GM21526 (cell line): Measurements from ENCODE around the gene SIRT6.
"Not testable (repeated sequence)": the region's sequence is repeated elsewhere in the genome, so short reads cannot be mapped to it uniquely, and the experiment has no call there.

Source experiments
- ATAC-seq: cut with Tn5 transposase; IDR thresholded peaks from one replicate; pipeline ENCODE4 v1.9.1; 2021; ENCODE audit warnings: moderate library complexity; ENCODE audit not compliant: unreplicated experiment, low FRiP score

Gene SIRT6

GRCh38 chr19:4177146-4177545, 5.2 kb downstream of the SIRT6 start:
- no peak for ATAC-seq

GRCh38 chr19:4175669-4175931, 6.8 kb downstream of the SIRT6 start:
- ATAC-seq = no peak

- no peak for ATAC-seq
Measured at GRCh38 chr19:4174895-4175668, 7.3 kb downstream of the SIRT6 start.

- ATAC-seq = no peak
Measured at GRCh38 chr19:4174213-4174894, 8.0 kb downstream of the SIRT6 start.

- no peak for ATAC-seq
Measured at GRCh38 chr19:4173479-4174212, 8.7 kb downstream of the SIRT6 start.

- ATAC-seq = no peak
Measured at GRCh38 chr19:4172861-4173473, 9.4 kb downstream of the SIRT6 start.

- no peak for ATAC-seq
Measured at GRCh38 chr19:4171676-4172075, 10.7 kb downstream of the SIRT6 start.

- no peak for ATAC-seq
Measured at GRCh38 chr19:4164262-4164661, 18.1 kb downstream of the SIRT6 start.

- no peak for ATAC-seq
Measured at GRCh38 chr19:4161415-4162077, 20.8 kb downstream of the SIRT6 start.

GRCh38 chr19:4157971-4158370, 24.4 kb downstream of the SIRT6 start:
- not testable (repeated sequence) for ATAC-seq

GRCh38 chr19:4157164-4157563, 25.2 kb downstream of the SIRT6 start:
- ATAC-seq = no peak

GRCh38 chr19:4154571-4155312, 27.6 kb downstream of the SIRT6 start:
- no peak for ATAC-seq

- no peak for ATAC-seq
Measured at GRCh38 chr19:4152241-4152998, 29.9 kb downstream of the SIRT6 start.

- ATAC-seq = no peak
Measured at GRCh38 chr19:4151623-4152022, 30.7 kb downstream of the SIRT6 start.

- ATAC-seq = no peak
Measured at GRCh38 chr19:4149518-4150288, 32.7 kb downstream of the SIRT6 start.

- ATAC-seq = no peak
Measured at GRCh38 chr19:4144666-4145249, 37.6 kb downstream of the SIRT6 start.

GRCh38 chr19:4142916-4143315, 39.4 kb downstream of the SIRT6 start:
- not testable (repeated sequence) for ATAC-seq

- ATAC-seq = no peak
Measured at GRCh38 chr19:4140237-4140711, 42.1 kb downstream of the SIRT6 start.
